GM18873 (cell line): ENCODE measurements around the gene PIK3CB.
"Not testable (repeated sequence)": the region's sequence is repeated elsewhere in the genome, so short reads cannot be mapped to it uniquely, and the experiment has no call there.

Experiments
- ATAC-seq: cut with Tn5 transposase; IDR thresholded peaks from one replicate; pipeline ENCODE4 v1.9.1; 2021; ENCODE audit warnings: mild to moderate bottlenecking, moderate library complexity, moderate number of reproducible peaks; ENCODE audit not compliant: unreplicated experiment, low FRiP score

PIK3CB gene

GRCh38 chr3:138688871-138689299 is 145.8 kb downstream of the PIK3CB start:
- ATAC-seq = no peak

GRCh38 chr3:138687236-138687635 is 147.5 kb downstream of the PIK3CB start:
- ATAC-seq = peak; percentile 4

- ATAC-seq = peak; percentile 96
Measured at GRCh38 chr3:138686771-138687221, 147.9 kb downstream of the PIK3CB start.

- ATAC-seq = no peak
Measured at GRCh38 chr3:138684396-138684795, 150.3 kb downstream of the PIK3CB start.

- ATAC-seq = no peak
Measured at GRCh38 chr3:138682648-138683047, 152.1 kb downstream of the PIK3CB start.

GRCh38 chr3:138681463-138682220 is 153.1 kb downstream of the PIK3CB start:
- no peak for ATAC-seq

GRCh38 chr3:138680974-138681373 is 153.8 kb downstream of the PIK3CB start:
- not testable (repeated sequence) for ATAC-seq

- no peak for ATAC-seq
Measured at GRCh38 chr3:138678874-138679392, 155.8 kb downstream of the PIK3CB start.

GRCh38 chr3:138678086-138678485 is 156.6 kb downstream of the PIK3CB start:
- no peak for ATAC-seq

GRCh38 chr3:138675393-138675792 is 159.3 kb downstream of the PIK3CB start:
- ATAC-seq = no peak

GRCh38 chr3:138673641-138674530 is 160.8 kb downstream of the PIK3CB start:
- no peak for ATAC-seq

GRCh38 chr3:138670407-138670806 is 164.3 kb downstream of the PIK3CB start:
- ATAC-seq = no peak

GRCh38 chr3:138668107-138668506 is 166.6 kb downstream of the PIK3CB start:
- no peak for ATAC-seq

GRCh38 chr3:138657508-138657907 is 177.2 kb downstream of the PIK3CB start:
- ATAC-seq = no peak

GRCh38 chr3:138653567-138653966 is 181.2 kb downstream of the PIK3CB start:
- no peak for ATAC-seq

- no peak for ATAC-seq
Measured at GRCh38 chr3:138649134-138649533, 185.6 kb downstream of the PIK3CB start.

- ATAC-seq = no peak
Measured at GRCh38 chr3:138646513-138646912, 188.2 kb downstream of the PIK3CB start.

- ATAC-seq = no peak
Measured at GRCh38 chr3:138646008-138646407, 188.7 kb downstream of the PIK3CB start.

GRCh38 chr3:138642927-138643253 is 191.8 kb downstream of the PIK3CB start:
- no peak for ATAC-seq

GRCh38 chr3:138642226-138642926 is 192.4 kb downstream of the PIK3CB start:
- no peak for ATAC-seq

GRCh38 chr3:138640537-138640936 is 194.2 kb downstream of the PIK3CB start:
- no peak for ATAC-seq
